ENCODE data around the gene TUBB4A. TPM values are rescaled to one million over a fixed set of nuclear protein-coding genes. Genes with fewer than 3 reads are reported as not detected.

TUBB4A gene
- total RNA-seq, 2 experiments from 2014 or later: 9.7 to 16.0 TPM

DNA sequence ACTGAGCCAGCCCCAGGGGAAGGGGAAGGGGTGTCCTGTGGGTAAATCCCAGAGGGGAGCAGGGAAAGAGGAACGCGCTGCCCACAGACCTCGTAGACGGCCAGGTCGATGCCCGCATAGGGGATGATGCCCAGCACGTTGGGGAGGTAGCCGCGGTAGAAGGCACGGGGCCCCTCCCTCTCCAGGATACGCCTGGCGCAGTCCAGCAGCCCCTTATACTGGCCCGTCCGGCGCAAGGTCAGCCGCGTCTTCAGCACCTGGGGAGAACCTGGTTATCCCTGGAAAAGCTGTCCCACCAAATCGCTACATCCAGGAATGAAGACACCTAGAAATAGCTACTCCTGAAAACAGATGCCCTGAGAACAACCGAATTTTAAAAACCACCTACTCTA is 49.9 kb downstream of the TUBB4A start:
- no peak overlapping the region for H3K4me3 ChIP-seq (ENCODE audit: low read depth, low read length, poor library complexity, severe bottlenecking)
- no peaks in the 10 kb centered on the region for H3K4me1 ChIP-seq (ENCODE audit: insufficient read depth, low read length, poor library complexity, severe bottlenecking)
- ChIA-PET CTCF (ENCODE audit: unreplicated experiment) (no interaction called here), POLR2A (interaction anchor here (0.7 kb wide), 1 partner anchor 77 kb away, joined by 3 read pairs; no protein-coding TSS in a partner anchor)
- no TSS peak for BruUV-seq (replicated peaks)
- no peak for DNase-seq (ENCODE audit: low spot score)
- no peak for TF ChIP-seq EZH2phosphoT487 (IDR thresholded peaks at IDR 0.05; ENCODE audit: borderline replicate concordance, low read depth, low read length)
- TF ChIP-seq, protein P1, sequence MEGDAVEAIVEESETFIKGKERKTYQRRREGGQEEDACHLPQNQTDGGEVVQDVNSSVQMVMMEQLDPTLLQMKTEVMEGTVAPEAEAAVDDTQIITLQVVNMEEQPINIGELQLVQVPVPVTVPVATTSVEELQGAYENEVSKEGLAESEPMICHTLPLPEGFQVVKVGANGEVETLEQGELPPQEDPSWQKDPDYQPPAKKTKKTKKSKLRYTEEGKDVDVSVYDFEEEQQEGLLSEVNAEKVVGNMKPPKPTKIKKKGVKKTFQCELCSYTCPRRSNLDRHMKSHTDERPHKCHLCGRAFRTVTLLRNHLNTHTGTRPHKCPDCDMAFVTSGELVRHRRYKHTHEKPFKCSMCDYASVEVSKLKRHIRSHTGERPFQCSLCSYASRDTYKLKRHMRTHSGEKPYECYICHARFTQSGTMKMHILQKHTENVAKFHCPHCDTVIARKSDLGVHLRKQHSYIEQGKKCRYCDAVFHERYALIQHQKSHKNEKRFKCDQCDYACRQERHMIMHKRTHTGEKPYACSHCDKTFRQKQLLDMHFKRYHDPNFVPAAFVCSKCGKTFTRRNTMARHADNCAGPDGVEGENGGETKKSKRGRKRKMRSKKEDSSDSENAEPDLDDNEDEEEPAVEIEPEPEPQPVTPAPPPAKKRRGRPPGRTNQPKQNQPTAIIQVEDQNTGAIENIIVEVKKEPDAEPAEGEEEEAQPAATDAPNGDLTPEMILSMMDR (conservative IDR thresholded peaks at IDR 0.05; ENCODE audit: low read length): no peak
- no peak overlapping the region for H3K27ac ChIP-seq (ENCODE audit: low read depth, low read length, poor library complexity, severe bottlenecking)
- intact Hi-C loops (cut with micrococcal nuclease; ENCODE audit: unreplicated experiment): no loop called here
- no peaks in the 10 kb centered on the region for H4K20me1 ChIP-seq (ENCODE audit: insufficient read depth, low read length)
- no peak overlapping the region for H2AFZ ChIP-seq (ENCODE audit: low read length)
- no peaks in the 10 kb centered on the region for H3K9me2 ChIP-seq (ENCODE audit: insufficient read depth, low read length)
- H3K4me2 ChIP-seq (ENCODE audit: low read length): no peak overlapping the region
- peaks cover 79% of the 10 kb centered on the region for H3K36me3 ChIP-seq (ENCODE audit: insufficient read depth, low read length)
- peaks cover 25% of the 10 kb centered on the region for H3K9me3 ChIP-seq (ENCODE audit: low read length)
- H3K79me2 ChIP-seq (ENCODE audit: insufficient read depth, low read depth, low read length): no peaks in the 10 kb centered on the region

DNA sequence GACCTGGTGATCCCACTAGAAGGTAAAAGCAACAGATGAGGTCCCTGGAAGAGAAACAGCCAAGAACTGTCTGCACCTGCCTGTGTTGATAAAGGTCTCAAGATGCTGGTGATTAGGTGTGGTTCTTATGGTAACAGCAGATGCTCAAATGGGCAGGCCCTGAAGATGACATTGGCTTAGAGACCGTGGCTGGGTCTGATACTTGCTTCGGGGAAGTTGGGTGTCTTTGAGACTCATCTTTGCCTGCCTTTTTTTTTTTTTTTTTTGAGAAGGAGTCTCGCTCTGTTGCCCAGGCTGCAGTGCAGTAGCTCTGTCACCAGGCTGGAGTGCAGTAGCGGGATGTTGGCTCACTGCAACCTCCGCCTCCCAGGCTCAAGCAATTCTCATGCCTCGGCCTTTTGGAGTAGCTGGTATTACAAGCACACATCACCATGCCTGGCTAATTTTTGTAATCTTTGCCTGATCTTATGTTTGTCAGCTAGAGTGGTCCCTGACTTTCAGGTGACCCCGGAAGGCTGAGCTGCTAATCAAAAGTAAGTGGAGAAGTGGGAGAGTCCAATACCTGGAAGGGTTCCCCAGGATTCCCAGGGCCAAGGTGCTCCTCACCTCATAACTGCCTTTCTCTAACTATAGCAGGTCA is 50.4 kb downstream of the TUBB4A start:
- intact Hi-C loops (cut with micrococcal nuclease; ENCODE audit: unreplicated experiment): no loop called here
- Histone ChIP-seq H3K4me1 (ENCODE audit: insufficient read depth, low read length, poor library complexity, severe bottlenecking) (no peaks in the 10 kb centered on the region), H3K9me2 (ENCODE audit: insufficient read depth, low read length) (no peaks in the 10 kb centered on the region), H3K9me3 (ENCODE audit: low read length) (peaks cover 25% of the 10 kb centered on the region), H3K36me3 (ENCODE audit: insufficient read depth, low read length) (peaks cover 79% of the 10 kb centered on the region), H3K79me2 (ENCODE audit: insufficient read depth, low read depth, low read length) (no peaks in the 10 kb centered on the region), H3K4me2 (ENCODE audit: low read length) (no peak overlapping the region), H3K4me3 (ENCODE audit: low read depth, low read length, poor library complexity, severe bottlenecking) (no peak overlapping the region), H4K20me1 (ENCODE audit: insufficient read depth, low read length) (no peaks in the 10 kb centered on the region), H2AFZ (ENCODE audit: low read length) (no peak overlapping the region), H3K27ac (ENCODE audit: low read depth, low read length, poor library complexity, severe bottlenecking) (no peak overlapping the region)
- TF ChIP-seq, protein P1 (conservative IDR thresholded peaks at IDR 0.05; ENCODE audit: low read length): no peak
- no peak for TF ChIP-seq EZH2phosphoT487 (IDR thresholded peaks at IDR 0.05; ENCODE audit: borderline replicate concordance, low read depth, low read length)
- ChIA-PET CTCF (ENCODE audit: unreplicated experiment) (no interaction called here), POLR2A (interaction anchor here (0.7 kb wide), 1 partner anchor 77 kb away, joined by 3 read pairs; no protein-coding TSS in a partner anchor)
- no peak for DNase-seq (ENCODE audit: low spot score)
- no TSS peak for BruUV-seq (replicated peaks)

DNA sequence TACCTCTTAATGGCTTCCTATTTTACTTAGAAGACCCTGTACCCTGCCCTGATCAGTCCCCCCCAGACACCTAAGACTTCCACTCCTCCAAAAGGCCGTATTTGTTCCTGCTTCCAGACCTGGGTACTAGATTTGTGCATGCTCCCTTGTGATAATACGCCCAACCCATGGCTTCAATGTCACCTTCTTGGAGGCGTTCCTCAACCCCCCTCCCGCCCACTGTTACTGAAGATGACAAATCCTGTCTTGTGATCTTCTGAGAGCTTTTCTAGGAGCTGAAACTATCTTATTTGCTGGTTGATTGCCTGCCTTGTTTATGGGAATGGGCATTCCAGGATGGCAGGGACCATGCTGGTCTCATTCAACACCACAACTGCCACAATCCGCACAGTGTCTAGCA is 51.9 kb downstream of the TUBB4A start:
- Histone ChIP-seq H3K79me2 (ENCODE audit: insufficient read depth, low read depth, low read length) (no peaks in the 10 kb centered on the region), H3K4me1 (ENCODE audit: insufficient read depth, low read length, poor library complexity, severe bottlenecking) (no peaks in the 10 kb centered on the region), H2AFZ (ENCODE audit: low read length) (no peak overlapping the region), H3K9me2 (ENCODE audit: insufficient read depth, low read length) (no peaks in the 10 kb centered on the region), H3K4me3 (ENCODE audit: low read depth, low read length, poor library complexity, severe bottlenecking) (no peak overlapping the region), H4K20me1 (ENCODE audit: insufficient read depth, low read length) (no peaks in the 10 kb centered on the region), H3K27ac (ENCODE audit: low read depth, low read length, poor library complexity, severe bottlenecking) (no peak overlapping the region), H3K4me2 (ENCODE audit: low read length) (no peak overlapping the region), H3K36me3 (ENCODE audit: insufficient read depth, low read length) (peaks cover 77% of the 10 kb centered on the region), H3K9me3 (ENCODE audit: low read length) (peaks cover 23% of the 10 kb centered on the region)
- TF ChIP-seq, protein P1 (conservative IDR thresholded peaks at IDR 0.05; ENCODE audit: low read length): no peak
- no peak for TF ChIP-seq EZH2phosphoT487 (IDR thresholded peaks at IDR 0.05; ENCODE audit: borderline replicate concordance, low read depth, low read length)
- no TSS peak for BruUV-seq (replicated peaks)
- CTCF ChIA-PET (ENCODE audit: unreplicated experiment): no interaction called here
- POLR2A ChIA-PET: no interaction called here
- DNase-seq (ENCODE audit: low spot score): no peak
- intact Hi-C loops (cut with micrococcal nuclease; ENCODE audit: unreplicated experiment): no loop called here
